ENCODE data around the gene PNMT. TPM values are rescaled to one million over a fixed set of nuclear protein-coding genes. Genes with fewer than 3 reads are reported as not detected.

The PNMT gene
- total and polyA plus RNA-seq, 2 of the 13 experiments (the other 11 are each of a cell fraction or from before 2014, with no cell fraction given) = 0.25 TPM; not detected in 1

- TF ChIP-seq ZNF704 (CRISPR knock-in tag; IDR thresholded peaks at IDR 0.05; ENCODE audit: borderline replicate concordance) (no peak), ELK4 (CRISPR knock-in tag; IDR thresholded peaks at IDR 0.05; ENCODE audit: borderline replicate concordance) (no peak), JUN (CRISPR knock-in tag; IDR thresholded peaks at IDR 0.05) (no peak), ZC3H4 (CRISPR knock-in tag; IDR thresholded peaks at IDR 0.05; ENCODE audit: borderline replicate concordance) (no peak), ZBTB43 (CRISPR knock-in tag; conservative IDR thresholded peaks at IDR 0.05) (no peak), ZNF281 (CRISPR knock-in tag; IDR thresholded peaks at IDR 0.05; ENCODE audit: borderline replicate concordance) (no peak), ZNF792 (CRISPR knock-in tag; IDR thresholded peaks at IDR 0.05) (no peak; the same call in 1 of the 2 replicates), CHD2 (IDR thresholded peaks at IDR 0.05; ENCODE audit: low read depth, low read length) (no peak), TRIM24 (CRISPR knock-in tag; IDR thresholded peaks at IDR 0.05) (no peak), PPARG (CRISPR knock-in tag; conservative IDR thresholded peaks at IDR 0.05) (no peak), ZFP91 (CRISPR knock-in tag; IDR thresholded peaks at IDR 0.05; ENCODE audit: borderline replicate concordance) (no peak), BRF2 (CRISPR knock-in tag; IDR thresholded peaks at IDR 0.05) (no peak), FOXK1 (CRISPR knock-in tag; IDR thresholded peaks at IDR 0.05; ENCODE audit: borderline replicate concordance, low read depth) (no peak), SKI (IDR thresholded peaks at IDR 0.05; ENCODE audit: partially characterized antibody) (no peak), ZBTB34 (CRISPR knock-in tag; IDR thresholded peaks at IDR 0.05) (no peak), ZNF253 (CRISPR knock-in tag; IDR thresholded peaks at IDR 0.05; ENCODE audit: borderline replicate concordance) (no peak), ZNF362 (CRISPR knock-in tag; IDR thresholded peaks at IDR 0.05; ENCODE audit: borderline replicate concordance) (no peak)
Observed at GRCh38 chr17:39687101-39687545, 18.9 kb downstream of the PNMT start (continued).
